Heart left ventricle (tissue), 13 donors: Measurements from ENCODE around the gene NR0B2.

Source experiments
- CTCF ChIP-seq, 12 donors: fragments of 200-600 bp; sonication (generic) in 4 of 12; IDR thresholded peaks; one replicate each; pipeline versions ENCODE4 v1.5.0 to v1.8.0; 2018 to 2022; ENCODE audit warnings: antibody characterized with exemption in 12 of 12, mild to moderate bottlenecking in 5 of 12
- POLR2A ChIP-seq, 2 donors: fragments of 450-650 bp; IDR thresholded peaks; one replicate each; pipeline ENCODE4 v1.6.1; 2017; ENCODE audit warnings: antibody characterized with exemption in 2 of 2, mild to moderate bottlenecking in 2 of 2, moderate library complexity in 2 of 2
- donor health status: ischemic (EF 13 %, LVEDD 7.1; RV severe dilation, severe dysfunction).
- donor health status: DM: no; HTN: yes; CAD: no.
- donor health status: DM: no; HTN: no; CAD: no.
- donor health status: ischemic (EF 25% LVEDD 6.9; RV normal size, moderate dysfunction).
- donor health status: ischemic (EF 25% LVEDD 5.7; RV mildly dilated, moderate dysfunction).
- donor health status: ischemic (EF 35%, LVEDD 5.7; RV mildly dilated, moderate dysfunction).
- donor health status: nonischemic (EF 11% LVEDD 7.7; RV severe dilation, severe dysfunction).
- donor health status: DM: yes; HTN: yes; CAD: no.
- donor health status: PGD.
- donor health status: ischemic (EF 29% LVEDD 5.4; RV normal size, mild dysfunction).
- donor health status: nonischemic (EF 23%, LVEDD 6.1; RV moderate dilation, normal function).

- TF ChIP-seq POLR2A (IDR thresholded peaks at IDR 0.05) (no peak), CTCF (IDR thresholded peaks at IDR 0.05) (no peak)
These were observed 23.3 kb downstream of the NR0B2 start for GRCh38 chr1:26890467-26890796.
